Measurements from ENCODE around the gene EREG.
"Not testable (repeated sequence)": the region's sequence is repeated elsewhere in the genome, so short reads cannot be mapped to it uniquely, and the experiment has no call there.

Gene EREG

GRCh38 chr4:74387790-74388189 is 22.8 kb downstream of the EREG start:
- no peak for DNase-seq (ENCODE audit: low read depth in 3 of 3, low spot score in 1 of 3)

GRCh38 chr4:74389494-74389893 is 24.5 kb downstream of the EREG start:
- DNase-seq (ENCODE audit: low read depth in 3 of 3, low spot score in 1 of 3): no peak

- no peak for DNase-seq (ENCODE audit: low read depth in 3 of 3, low spot score in 1 of 3)
Measured at GRCh38 chr4:74390677-74391076, 25.7 kb downstream of the EREG start.

- no peak for DNase-seq (ENCODE audit: low read depth in 3 of 3, low spot score in 1 of 3)
Measured at GRCh38 chr4:74391346-74391745, 26.4 kb downstream of the EREG start.

GRCh38 chr4:74391890-74392475 is 27.0 kb downstream of the EREG start:
- DNase-seq (ENCODE audit: low read depth in 3 of 3, low spot score in 1 of 3): no peak

GRCh38 chr4:74394476-74395136 is 29.7 kb downstream of the EREG start:
- DNase-seq (ENCODE audit: low read depth in 3 of 3, low spot score in 1 of 3): no peak

GRCh38 chr4:74395633-74396032 is 30.7 kb downstream of the EREG start:
- no peak for DNase-seq (ENCODE audit: low read depth in 3 of 3, low spot score in 1 of 3)

GRCh38 chr4:74397748-74398426 is 32.9 kb downstream of the EREG start:
- no peak for DNase-seq (ENCODE audit: low read depth in 3 of 3, low spot score in 1 of 3)

GRCh38 chr4:74398894-74399589 is 34.1 kb downstream of the EREG start:
- DNase-seq (ENCODE audit: low read depth in 3 of 3, low spot score in 1 of 3): not testable (repeated sequence)

GRCh38 chr4:74400395-74400794 is 35.5 kb downstream of the EREG start:
- no peak for DNase-seq (ENCODE audit: low read depth in 3 of 3, low spot score in 1 of 3)

GRCh38 chr4:74402692-74403456 is 37.9 kb downstream of the EREG start:
- no peak for DNase-seq (ENCODE audit: low read depth in 3 of 3, low spot score in 1 of 3)

- DNase-seq (ENCODE audit: low read depth in 3 of 3, low spot score in 1 of 3): no peak
Measured at GRCh38 chr4:74407891-74408290, 42.9 kb downstream of the EREG start.

- DNase-seq (ENCODE audit: low read depth in 3 of 3, low spot score in 1 of 3): no peak
Measured at GRCh38 chr4:74408639-74409038, 43.7 kb downstream of the EREG start.

GRCh38 chr4:74410272-74410671 is 45.3 kb downstream of the EREG start:
- no peak for DNase-seq (ENCODE audit: low read depth in 3 of 3, low spot score in 1 of 3)

- no peak for DNase-seq (ENCODE audit: low read depth in 3 of 3, low spot score in 1 of 3)
Measured at GRCh38 chr4:74412225-74412624, 47.3 kb downstream of the EREG start.

GRCh38 chr4:74413265-74413664 is 48.3 kb downstream of the EREG start:
- no peak for DNase-seq (ENCODE audit: low read depth in 3 of 3, low spot score in 1 of 3)

- DNase-seq (ENCODE audit: low read depth in 3 of 3, low spot score in 1 of 3): no peak
Measured at GRCh38 chr4:74414149-74414809, 49.3 kb downstream of the EREG start.

GRCh38 chr4:74415602-74416300 is 50.8 kb downstream of the EREG start:
- DNase-seq (ENCODE audit: low read depth in 3 of 3, low spot score in 1 of 3): no peak

GRCh38 chr4:74418063-74418670 is 53.2 kb downstream of the EREG start:
- no peak for DNase-seq (ENCODE audit: low read depth in 3 of 3, low spot score in 1 of 3)

GRCh38 chr4:74420863-74421262 is 55.9 kb downstream of the EREG start:
- DNase-seq (ENCODE audit: low read depth in 3 of 3, low spot score in 1 of 3): no peak
